DOHH2 (cell line): ENCODE measurements around the gene SCGB1D2.

Source experiments
- H3F3A ChIP-seq: fragments of 200-600 bp; sonication (generic), shearing (Covaris generic); 2 replicates; pipeline ENCODE4 v1.6.0; 2016; ENCODE audit warnings: antibody characterized with exemption, mild to moderate bottlenecking; ENCODE audit not compliant: control insufficient read depth, insufficient read depth
- H3K27ac ChIP-seq: fragments of 200-600 bp; sonication (generic); 2 replicates; pipeline ENCODE4 v1.5.1; 2014; ENCODE audit warnings: low read depth, mild to moderate bottlenecking, low read length, moderate library complexity
- H3K27me3 ChIP-seq: fragments of 200-600 bp; sonication (generic); 2 replicates; pipeline ENCODE4 v1.6.1; 2014; ENCODE audit warnings: mild to moderate bottlenecking, low read length, mixed read lengths; ENCODE audit not compliant: control insufficient read depth
- H3K36me3 ChIP-seq: fragments of 200-600 bp; sonication (generic); 2 replicates; pipeline ENCODE4 v1.6.1; 2014; ENCODE audit warnings: mild to moderate bottlenecking, low read length, moderate library complexity, mixed read lengths; ENCODE audit not compliant: control insufficient read depth
- H3K4me1 ChIP-seq: fragments of 200-600 bp; sonication (generic); 2 replicates; pipeline ENCODE4 v1.6.1; 2014; ENCODE audit warnings: mild to moderate bottlenecking, low read length, mixed read lengths; ENCODE audit not compliant: control insufficient read depth
- H3K4me2 ChIP-seq: fragments of 200-600 bp; sonication (generic); 2 replicates; pipeline ENCODE4 v1.6.0; 2014; ENCODE audit warnings: mild to moderate bottlenecking, low read length, moderate library complexity
- H3K4me3 ChIP-seq: fragments of 200-600 bp; sonication (generic); 2 replicates; pipeline ENCODE4 v1.5.1; 2014; ENCODE audit warnings: mild to moderate bottlenecking, low read length, mixed read lengths
- H3K79me2 ChIP-seq: fragments of 200-600 bp; sonication (generic); 2 replicates; pipeline ENCODE4 v1.6.1; 2014; ENCODE audit warnings: mild to moderate bottlenecking, low read length, mixed read lengths; ENCODE audit not compliant: control insufficient read depth
- H3K9me2 ChIP-seq: fragments of 200-600 bp; sonication (generic); replicated peaks from 2 replicates; pipeline ENCODE4 v1.6.1; 2014; ENCODE audit warnings: mild to moderate bottlenecking, low read length, mixed read lengths; ENCODE audit not compliant: control insufficient read depth
- H3K9me3 ChIP-seq: fragments of 200-600 bp; sonication (generic); 2 replicates; pipeline ENCODE4 v1.6.1; 2014; ENCODE audit warnings: antibody characterized with exemption, low read length, mixed read lengths; ENCODE audit not compliant: control insufficient read depth, insufficient read depth
- H4K20me1 ChIP-seq: fragments of 200-600 bp; sonication (generic); 2 replicates; pipeline ENCODE4 v1.6.0; 2014; ENCODE audit warnings: low read depth, mild to moderate bottlenecking, antibody characterized with exemption, low read length, moderate library complexity; ENCODE audit not compliant: control insufficient read depth, insufficient read depth
- CTCF ChIP-seq: fragments of 200-600 bp; sonication (generic); IDR thresholded peaks from one replicate; pipeline ENCODE4 v1.5.1; 2014; ENCODE audit warnings: antibody characterized with exemption, mild to moderate bottlenecking, low read depth, low read length; ENCODE audit not compliant: poor library complexity, severe bottlenecking
- EZH2phosphoT487 ChIP-seq: fragments of 200-600 bp; sonication (generic); IDR thresholded peaks from 2 replicates; pipeline ENCODE4 v1.6.1; 2017; ENCODE audit warnings: borderline replicate concordance, mild to moderate bottlenecking, antibody characterized with exemption, low read length, moderate library complexity, mixed read lengths

Gene SCGB1D2

GRCh38 chr11:62223095-62223494 lies 18.9 kb upstream of the SCGB1D2 start:
- Histone ChIP-seq H3K27ac (no peak overlapping the region), H3K4me1 (no peaks in the 10 kb centered on the region), H3K4me3 (no peak overlapping the region), H3K79me2 (no peaks in the 10 kb centered on the region), H3F3A (no peaks in the 10 kb centered on the region), H4K20me1 (no peaks in the 10 kb centered on the region), H3K36me3 (no peaks in the 10 kb centered on the region), H3K9me3 (peaks cover 27% of the 10 kb centered on the region), H3K4me2 (no peak overlapping the region), H3K9me2 (no peaks in the 10 kb centered on the region), H3K27me3 (no peaks in the 10 kb centered on the region)
- TF ChIP-seq CTCF: no peak
- no peak for TF ChIP-seq EZH2phosphoT487

GRCh38 chr11:62233730-62234129 lies 8.3 kb upstream of the SCGB1D2 start:
- H3K4me3 ChIP-seq: no peak overlapping the region
- H3K9me3 ChIP-seq: no peaks in the 10 kb centered on the region
- H3K36me3 ChIP-seq: no peaks in the 10 kb centered on the region
- no peaks in the 10 kb centered on the region for H3K4me1 ChIP-seq
- no peaks in the 10 kb centered on the region for H3F3A ChIP-seq
- no peak overlapping the region for H3K27ac ChIP-seq
- no peak for TF ChIP-seq EZH2phosphoT487
- H4K20me1 ChIP-seq: no peaks in the 10 kb centered on the region
- H3K79me2 ChIP-seq: no peaks in the 10 kb centered on the region
- H3K4me2 ChIP-seq: no peak overlapping the region
- no peaks in the 10 kb centered on the region for H3K9me2 ChIP-seq
- H3K27me3 ChIP-seq: peaks cover 26% of the 10 kb centered on the region

GRCh38 chr11:62236187-62236586 lies 5.9 kb upstream of the SCGB1D2 start:
- H3K27ac ChIP-seq: no peak overlapping the region
- H3K9me3 ChIP-seq: no peaks in the 10 kb centered on the region
- no peak overlapping the region for H3K4me2 ChIP-seq
- H3K4me1 ChIP-seq: no peaks in the 10 kb centered on the region
- H3K9me2 ChIP-seq: no peaks in the 10 kb centered on the region
- no peak overlapping the region for H3K4me3 ChIP-seq
- no peak for TF ChIP-seq EZH2phosphoT487
- TF ChIP-seq CTCF: no peak
- no peaks in the 10 kb centered on the region for H3K36me3 ChIP-seq
- H3K27me3 ChIP-seq: peaks cover 17% of the 10 kb centered on the region
- H4K20me1 ChIP-seq: no peaks in the 10 kb centered on the region
- H3F3A ChIP-seq: no peaks in the 10 kb centered on the region
- no peaks in the 10 kb centered on the region for H3K79me2 ChIP-seq

GRCh38 chr11:62237499-62237898 lies 4.5 kb upstream of the SCGB1D2 start:
- Histone ChIP-seq H3K9me3 (no peaks in the 10 kb centered on the region), H3K27me3 (peaks cover 17% of the 10 kb centered on the region), H3K4me2 (no peak overlapping the region), H3K27ac (no peak overlapping the region), H3F3A (no peaks in the 10 kb centered on the region), H4K20me1 (no peaks in the 10 kb centered on the region), H3K36me3 (no peaks in the 10 kb centered on the region), H3K9me2 (no peaks in the 10 kb centered on the region), H3K4me1 (no peaks in the 10 kb centered on the region), H3K4me3 (no peak overlapping the region), H3K79me2 (no peaks in the 10 kb centered on the region)
- TF ChIP-seq CTCF (no peak), EZH2phosphoT487 (no peak)
